Upper lobe of right lung (tissue), 1 donor: ENCODE data around the gene TLE5. TPM values are rescaled to one million over a fixed set of nuclear protein-coding genes. Genes with fewer than 3 reads are reported as not detected.

Experiments
- ATAC-seq: fragments of 200-7000 bp; cut with Tn5 transposase; one replicate; pipeline ENCODE4 v1.9.1; 2020; ENCODE audit warnings: mild to moderate bottlenecking, moderate library complexity
- DNase-seq: peaks from one replicate; pipeline ENCODE4 v3.0.0-alpha.2; 2020
- H3K27ac ChIP-seq: fragments of 200-600 bp; one replicate; pipeline ENCODE4 v1.8.0; 2022
- H3K27me3 ChIP-seq: fragments of 200-600 bp; one replicate; pipeline ENCODE4 v1.8.0; 2022; ENCODE audit warnings: mild to moderate bottlenecking
- H3K36me3 ChIP-seq: fragments of 200-600 bp; one replicate; pipeline ENCODE4 v1.8.0; 2022
- H3K4me1 ChIP-seq: fragments of 200-600 bp; one replicate; pipeline ENCODE4 v1.8.0; 2022
- H3K4me3 ChIP-seq: fragments of 200-600 bp; one replicate; pipeline ENCODE4 v1.8.0; 2022; ENCODE audit warnings: mild to moderate bottlenecking
- H3K9me3 ChIP-seq: fragments of 200-600 bp; one replicate; pipeline ENCODE4 v1.8.0; 2022
- intact Hi-C: fragments of 100-400 bp; cut with DNase I; formaldehyde crosslinking; loops from one replicate; pipeline ENCODE4 v1.11.0; 2022
- total RNA-seq: library from RNA; stranded (reverse); fragmentation: NEBNext Ultra II Directional; extraction: Animal tissue kit (Norgen Biotek cat#: 25700); gene quantifications from one replicate; pipeline ENCODE4 v1.2.1, GENCODE V29; 2021
- TF ChIP-seq, protein P1 (sequence below): fragments of 200-600 bp; IDR thresholded peaks from one replicate; pipeline ENCODE4 v1.8.0; 2022; ENCODE audit warnings: antibody characterized with exemption
- donor health status: DM: no; HTN: yes; CAD: no; lungs with severe emphysema.

The TLE5 gene
- total RNA-seq, 1 donor from 2014 or later = 458 TPM

- H3K27ac ChIP-seq = no peak overlapping the region
- intact Hi-C loops = no loop called here
- no peaks in the 10 kb centered on the region for H3K9me3 ChIP-seq
- TF ChIP-seq, protein P1, sequence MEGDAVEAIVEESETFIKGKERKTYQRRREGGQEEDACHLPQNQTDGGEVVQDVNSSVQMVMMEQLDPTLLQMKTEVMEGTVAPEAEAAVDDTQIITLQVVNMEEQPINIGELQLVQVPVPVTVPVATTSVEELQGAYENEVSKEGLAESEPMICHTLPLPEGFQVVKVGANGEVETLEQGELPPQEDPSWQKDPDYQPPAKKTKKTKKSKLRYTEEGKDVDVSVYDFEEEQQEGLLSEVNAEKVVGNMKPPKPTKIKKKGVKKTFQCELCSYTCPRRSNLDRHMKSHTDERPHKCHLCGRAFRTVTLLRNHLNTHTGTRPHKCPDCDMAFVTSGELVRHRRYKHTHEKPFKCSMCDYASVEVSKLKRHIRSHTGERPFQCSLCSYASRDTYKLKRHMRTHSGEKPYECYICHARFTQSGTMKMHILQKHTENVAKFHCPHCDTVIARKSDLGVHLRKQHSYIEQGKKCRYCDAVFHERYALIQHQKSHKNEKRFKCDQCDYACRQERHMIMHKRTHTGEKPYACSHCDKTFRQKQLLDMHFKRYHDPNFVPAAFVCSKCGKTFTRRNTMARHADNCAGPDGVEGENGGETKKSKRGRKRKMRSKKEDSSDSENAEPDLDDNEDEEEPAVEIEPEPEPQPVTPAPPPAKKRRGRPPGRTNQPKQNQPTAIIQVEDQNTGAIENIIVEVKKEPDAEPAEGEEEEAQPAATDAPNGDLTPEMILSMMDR = no peak
- no peaks in the 10 kb centered on the region for H3K27me3 ChIP-seq
- H3K36me3 ChIP-seq = no peaks in the 10 kb centered on the region
- DNase-seq (no peak), ATAC-seq (no peak)
- H3K4me3 ChIP-seq = no peak overlapping the region
- H3K4me1 ChIP-seq = no peaks in the 10 kb centered on the region
Measured at GRCh38 chr19:3087769-3088168, 25.5 kb upstream of the TLE5 start.

GRCh38 chr19:3084943-3085342 lies 22.6 kb upstream of the TLE5 start:
- TF ChIP-seq, protein P1 = no peak
- DNase-seq = no peak
- no peak for ATAC-seq
- no peaks in the 10 kb centered on the region for H3K9me3 ChIP-seq
- peaks cover 5% of the 10 kb centered on the region for H3K4me1 ChIP-seq
- no peak overlapping the region for H3K4me3 ChIP-seq
- no peak overlapping the region for H3K27ac ChIP-seq
- no peaks in the 10 kb centered on the region for H3K27me3 ChIP-seq
- H3K36me3 ChIP-seq = no peaks in the 10 kb centered on the region
- intact Hi-C loops = no loop called here

GRCh38 chr19:3083964-3084363 lies 21.7 kb upstream of the TLE5 start:
- intact Hi-C loops = no loop called here
- H3K27me3 ChIP-seq = no peaks in the 10 kb centered on the region
- no peak overlapping the region for H3K27ac ChIP-seq
- H3K9me3 ChIP-seq = no peaks in the 10 kb centered on the region
- no peak for ATAC-seq
- no peak for DNase-seq
- peaks cover 5% of the 10 kb centered on the region for H3K4me1 ChIP-seq
- TF ChIP-seq, protein P1 = no peak
- no peak overlapping the region for H3K4me3 ChIP-seq
- H3K36me3 ChIP-seq = no peaks in the 10 kb centered on the region

- Histone ChIP-seq H3K4me3 (no peak overlapping the region), H3K27ac (no peak overlapping the region), H3K4me1 (peaks cover 5% of the 10 kb centered on the region), H3K27me3 (no peaks in the 10 kb centered on the region), H3K36me3 (no peaks in the 10 kb centered on the region), H3K9me3 (no peaks in the 10 kb centered on the region)
- DNase-seq (no peak), ATAC-seq (no peak)
- TF ChIP-seq, protein P1 = no peak
- intact Hi-C loops = no loop called here
Measured at GRCh38 chr19:3082331-3082730, 20.0 kb upstream of the TLE5 start.

DNA sequence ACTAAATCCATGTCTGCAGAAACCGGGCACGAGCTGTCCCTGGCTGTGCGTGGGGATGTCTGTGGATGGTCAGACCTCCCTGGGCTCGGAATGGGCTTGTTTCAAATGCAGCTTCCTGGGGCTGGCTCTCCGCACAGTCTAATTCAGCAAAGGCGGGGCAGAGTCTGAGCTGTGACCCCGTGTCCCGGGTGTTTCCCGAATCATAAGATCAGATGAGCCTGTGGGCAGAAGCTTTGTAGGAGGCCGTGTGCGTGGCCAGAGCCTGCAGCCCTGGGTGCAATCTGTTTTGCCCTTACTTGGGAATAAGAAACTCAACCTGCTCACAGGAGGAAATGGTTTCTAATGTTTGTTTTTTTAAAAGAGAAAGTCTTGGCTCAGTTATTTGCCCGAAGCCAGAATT lies 18.0 kb upstream of the TLE5 start:
- no peak for DNase-seq
- no peaks in the 10 kb centered on the region for H3K36me3 ChIP-seq
- no peak overlapping the region for H3K4me3 ChIP-seq
- peak; percentile 77 for ATAC-seq
- no peaks in the 10 kb centered on the region for H3K9me3 ChIP-seq
- intact Hi-C loops = no loop called here
- TF ChIP-seq, protein P1 = no peak
- peak overlapping the region; percentile 11 for H3K27ac ChIP-seq
- peaks cover 8% of the 10 kb centered on the region for H3K4me1 ChIP-seq
- no peaks in the 10 kb centered on the region for H3K27me3 ChIP-seq

GRCh38 chr19:3079578-3079977 lies 17.3 kb upstream of the TLE5 start:
- TF ChIP-seq, protein P1 = no peak
- H3K4me3 ChIP-seq = no peak overlapping the region
- no peaks in the 10 kb centered on the region for H3K27me3 ChIP-seq
- intact Hi-C loops = no loop called here
- no peaks in the 10 kb centered on the region for H3K9me3 ChIP-seq
- no peak for ATAC-seq
- DNase-seq = no peak
- no peak overlapping the region for H3K27ac ChIP-seq
- peaks cover 8% of the 10 kb centered on the region for H3K4me1 ChIP-seq
- H3K36me3 ChIP-seq = no peaks in the 10 kb centered on the region
